HCT116 (cell line): ENCODE data around the gene SIPA1L3. TPM values are rescaled to one million over a fixed set of nuclear protein-coding genes. Genes with fewer than 3 reads are reported as not detected.
"Not testable (repeated sequence)": the region's sequence is repeated elsewhere in the genome, so short reads cannot be mapped to it uniquely, and the experiment has no call there.

Source experiments
- ATAC-seq: fragments of 200-7000 bp; cut with Tn5 transposase; 2 replicates; pipeline ENCODE4 v1.9.1; 2020; ENCODE audit warnings: mild to moderate bottlenecking, moderate library complexity
- BruUV-seq: library from RNA; stranded (reverse); fragments of 400-500 nt; replicated peaks from 2 replicates; lab custom pipeline; 2021; lab: Mats Ljungman, UMichigan
- CTCF ChIA-PET: fragments of 300-600 bp; sonication (Branson Sonifier 250); formaldehyde crosslinking; loops from one replicate; lab custom pipeline; 2021; ENCODE audit warnings: antibody characterized with exemption; lab: Charles Lee
- POLR2A ChIA-PET: fragments of 300-600, 350-600 bp; sonication (Branson Sonifier 250); formaldehyde crosslinking; loops from one replicate; lab custom pipeline; 2021; ENCODE audit warnings: antibody characterized with exemption; lab: Charles Lee
- RAD21 ChIA-PET, 2 experiments: fragments of 300-600 bp; sonication (Branson Sonifier 250); formaldehyde crosslinking; loops; one replicate each; lab custom pipeline; 2023; ENCODE audit warnings: low total read pairs in 2 of 2; ENCODE audit not compliant: uncharacterized antibody in 2 of 2, unreplicated experiment in 2 of 2, low non-redundant PET in 1 of 2; lab: Charles Lee
- DNase-seq: peaks from one replicate; pipeline ENCODE4 v3.0.0-alpha.2; 2010; ENCODE audit warnings: low read depth, low spot score
- H2AFZ ChIP-seq: fragments of 200-600 bp; shearing (Covaris generic), sonication (generic); 2 replicates; pipeline ENCODE4 v1.6.1; 2017; ENCODE audit warnings: low read depth, mixed run types, mixed read lengths, antibody characterized with exemption, low read length; ENCODE audit not compliant: poor library complexity, severe bottlenecking
- H3K27ac ChIP-seq: 2 replicates; pipeline ENCODE4 v1.5.1; 2012; ENCODE audit warnings: low read depth, low read length
- H3K27me3 ChIP-seq: fragments of 200-600 bp; sonication (generic); 2 replicates; pipeline ENCODE4 v1.6.1; 2016; ENCODE audit warnings: mixed run types, low read length, mixed read lengths; ENCODE audit not compliant: insufficient read depth
- H3K36me3 ChIP-seq, 2 experiments: fragments of 200-500 bp in 1 of 2; fragments of 200-600 bp in 1 of 2; sonication (Bioruptor generic) in 1 of 2; sonication (generic) in 1 of 2; 2 replicates each; pipeline versions ENCODE4 v1.5.1 to v1.6.1; 2014 to 2016; ENCODE audit warnings: low read length in 2 of 2, inconsistent platforms in 1 of 2, mixed read lengths in 1 of 2, mixed run types in 1 of 2; ENCODE audit not compliant: insufficient read depth in 2 of 2, control insufficient read depth in 1 of 2
- H3K4me1 ChIP-seq, 2 experiments: fragments of 200-600 bp in 1 of 2; sonication (generic) in 1 of 2; 2 replicates each; pipeline versions ENCODE4 v1.5.1 to v1.6.1; 2012 to 2017; ENCODE audit warnings: low read length in 2 of 2, inconsistent platforms in 1 of 2, mild to moderate bottlenecking in 1 of 2, mixed read lengths in 1 of 2, mixed run types in 1 of 2, moderate library complexity in 1 of 2; ENCODE audit not compliant: insufficient read depth in 2 of 2, control insufficient read depth in 1 of 2
- H3K4me2 ChIP-seq: fragments of 200-600 bp; sonication (generic); 2 replicates; pipeline ENCODE4 v1.6.1; 2017; ENCODE audit warnings: mixed run types, low read length, mixed read lengths
- H3K4me3 ChIP-seq, 2 experiments: fragments of 200-600 bp in 1 of 2; sonication (generic) in 1 of 2; replicated peaks in 1 of 2; 2 replicates each; pipeline ENCODE4 v1.5.1; 2011 to 2016; ENCODE audit warnings: low read length in 2 of 2, control low read depth in 1 of 2, low read depth in 1 of 2, mild to moderate bottlenecking in 1 of 2, mixed read lengths in 1 of 2, mixed run types in 1 of 2
- H3K79me2 ChIP-seq: fragments of 200-600 bp; sonication (generic); 2 replicates; pipeline ENCODE4 v1.6.1; 2017; ENCODE audit warnings: mild to moderate bottlenecking, mixed run types, low read length, moderate library complexity, mixed read lengths; ENCODE audit not compliant: insufficient read depth
- H3K9ac ChIP-seq: fragments of 200-600 bp; sonication (generic); 2 replicates; pipeline ENCODE4 v1.6.1; 2016; ENCODE audit warnings: low read length, mixed read lengths
- H3K9me2 ChIP-seq: fragments of 200-600 bp; sonication (generic), shearing (Covaris generic); 2 replicates; pipeline ENCODE4 v1.6.1; 2017; ENCODE audit warnings: mixed run types, mild to moderate bottlenecking, moderate library complexity; ENCODE audit not compliant: insufficient read depth
- H3K9me3 ChIP-seq, 2 experiments: fragments of 200-500 bp in 1 of 2; fragments of 200-600 bp in 1 of 2; sonication (Bioruptor generic) in 1 of 2; sonication (generic) in 1 of 2; 2 replicates each; pipeline ENCODE4 v1.6.1; 2014 to 2017; ENCODE audit warnings: low read length in 2 of 2, mixed read lengths in 2 of 2, inconsistent platforms in 1 of 2, low read depth in 1 of 2, mild to moderate bottlenecking in 1 of 2, mixed run types in 1 of 2, moderate library complexity in 1 of 2; ENCODE audit not compliant: control insufficient read depth in 1 of 2, insufficient read depth in 1 of 2
- H4K20me1 ChIP-seq: fragments of 200-600 bp; sonication (generic), shearing (Covaris generic); 2 replicates; pipeline ENCODE4 v1.6.1; 2017; ENCODE audit warnings: mixed run types, mild to moderate bottlenecking, moderate library complexity; ENCODE audit not compliant: insufficient read depth
- ATF3 ChIP-seq: IDR thresholded peaks from 2 replicates; pipeline ENCODE4 v1.6.1; 2012
- CTCF ChIP-seq, 3 experiments: fragments of 200-600 bp in 1 of 3; sonication (generic) in 1 of 3; IDR thresholded peaks in 2 of 3; conservative IDR thresholded peaks in 1 of 3; 2 replicates each; pipeline ENCODE4 v1.5.1; 2012 to 2017; ENCODE audit warnings: low read depth in 2 of 3, low read length in 2 of 3, antibody characterized with exemption in 1 of 3, borderline replicate concordance in 1 of 3, control low read depth in 1 of 3, mild to moderate bottlenecking in 1 of 3, mixed read lengths in 1 of 3, mixed run types in 1 of 3, moderate library complexity in 1 of 3; ENCODE audit not compliant: insufficient read depth in 1 of 3
- POLR2A ChIP-seq: IDR thresholded peaks from 2 replicates; pipeline ENCODE4 v1.7.0; 2011; ENCODE audit warnings: borderline replicate concordance; ENCODE audit not compliant: insufficient read depth, insufficient read length; ENCODE audit errors: extremely low read depth
- SIN3A ChIP-seq: IDR thresholded peaks from 2 replicates; pipeline ENCODE4 v1.6.1; 2012; ENCODE audit warnings: low read depth
- SP1 ChIP-seq: IDR thresholded peaks from 2 replicates; pipeline ENCODE4 v1.6.1; 2012; ENCODE audit warnings: low read depth
- intact Hi-C: fragments of 100-400 bp; cut with micrococcal nuclease; formaldehyde crosslinking; loops from 2 replicates; pipeline ENCODE4 v1.10.0; 2022
- total RNA-seq: library from RNA; stranded (reverse); gene quantifications from one replicate; pipeline ENCODE4 v1.2.1, GENCODE V29; 2021; ENCODE audit not compliant: unreplicated experiment
- TF ChIP-seq, protein P1 (sequence below): IDR thresholded peaks from 2 replicates; pipeline ENCODE4 v1.6.1; 2011; ENCODE audit warnings: mild to moderate bottlenecking, low read length, moderate library complexity; ENCODE audit not compliant: insufficient replicate concordance; ENCODE audit errors: extremely low read depth

The SIPA1L3 gene
- total RNA-seq, 1 experiment from 2014 or later, result 41.8 TPM

DNA sequence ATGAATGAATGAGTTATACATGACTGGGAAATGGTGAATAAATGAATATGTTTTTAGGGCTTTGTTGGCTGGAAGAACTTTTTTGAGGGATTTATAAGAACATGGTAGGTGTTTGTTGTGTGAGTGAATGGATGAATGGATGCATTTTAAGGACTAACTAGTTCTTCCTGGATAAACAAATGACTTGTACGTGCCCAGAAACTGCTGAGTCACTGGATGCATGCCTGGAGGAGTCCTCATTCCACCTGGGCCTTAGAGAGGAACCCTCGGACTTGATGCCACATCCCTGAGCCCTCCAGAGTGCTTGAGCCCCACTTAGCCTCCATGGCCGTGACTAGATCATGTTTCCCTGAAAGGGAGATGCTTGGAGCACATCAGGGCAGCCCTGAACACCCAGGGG, 163.6 kb downstream of the SIPA1L3 start (continued):
- TF ChIP-seq CTCF (IDR thresholded peaks at IDR 0.05 in 2 of 3, conservative IDR thresholded peaks at IDR 0.05 in 1 of 3; ENCODE audit: borderline replicate concordance in 1 of 3, insufficient read depth in 1 of 3, low read depth in 2 of 3, low read length in 2 of 3), result no peak
- TF ChIP-seq, protein P1, sequence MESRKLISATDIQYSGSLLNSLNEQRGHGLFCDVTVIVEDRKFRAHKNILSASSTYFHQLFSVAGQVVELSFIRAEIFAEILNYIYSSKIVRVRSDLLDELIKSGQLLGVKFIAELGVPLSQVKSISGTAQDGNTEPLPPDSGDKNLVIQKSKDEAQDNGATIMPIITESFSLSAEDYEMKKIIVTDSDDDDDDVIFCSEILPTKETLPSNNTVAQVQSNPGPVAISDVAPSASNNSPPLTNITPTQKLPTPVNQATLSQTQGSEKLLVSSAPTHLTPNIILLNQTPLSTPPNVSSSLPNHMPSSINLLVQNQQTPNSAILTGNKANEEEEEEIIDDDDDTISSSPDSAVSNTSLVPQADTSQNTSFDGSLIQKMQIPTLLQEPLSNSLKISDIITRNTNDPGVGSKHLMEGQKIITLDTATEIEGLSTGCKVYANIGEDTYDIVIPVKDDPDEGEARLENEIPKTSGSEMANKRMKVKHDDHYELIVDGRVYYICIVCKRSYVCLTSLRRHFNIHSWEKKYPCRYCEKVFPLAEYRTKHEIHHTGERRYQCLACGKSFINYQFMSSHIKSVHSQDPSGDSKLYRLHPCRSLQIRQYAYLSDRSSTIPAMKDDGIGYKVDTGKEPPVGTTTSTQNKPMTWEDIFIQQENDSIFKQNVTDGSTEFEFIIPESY, result no peak
- TF ChIP-seq ATF3, result no peak
- TF ChIP-seq POLR2A, result no peak
- TF ChIP-seq SP1, result no peak
- TF ChIP-seq SIN3A, result no peak

DNA sequence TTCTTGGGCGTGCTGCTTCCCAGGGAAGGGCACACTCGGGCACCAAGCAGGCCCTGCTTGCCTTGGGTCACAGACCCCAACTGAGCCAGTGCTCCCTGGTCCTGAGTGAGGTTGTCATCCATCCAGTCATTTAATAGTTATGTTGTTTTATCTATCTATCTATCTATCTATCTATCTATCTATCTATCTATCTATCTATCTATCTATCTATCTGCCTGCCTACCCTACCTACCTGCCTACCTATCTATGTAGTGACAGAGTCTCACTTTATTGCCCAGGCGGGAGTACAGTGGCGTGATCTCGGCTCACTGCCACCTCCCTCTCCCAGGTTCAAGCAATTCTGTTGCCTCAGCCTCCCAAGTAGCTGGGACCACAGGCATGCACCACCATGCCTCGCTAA, 164.0 kb downstream of the SIPA1L3 start:
- H3K4me2 ChIP-seq, H3K4me3 ChIP-seq, H3K27me3 ChIP-seq, intact Hi-C loops, H3K9ac ChIP-seq, H3K36me3 ChIP-seq, H3K79me2 ChIP-seq, H3K9me2 ChIP-seq, CTCF ChIA-PET, H4K20me1 ChIP-seq, ATAC-seq, H2AFZ ChIP-seq, DNase-seq, H3K27ac ChIP-seq, POLR2A ChIA-PET, BruUV-seq, RAD21 ChIA-PET, H3K9me3 ChIP-seq: not testable (repeated sequence)
- H3K4me1 ChIP-seq, result peaks cover 0 to 12% of the 10 kb centered on the region in 2 experiments; a peak in 2 of 4 replicates
